ENCODE measurements around the gene RUNX2. TPM values are rescaled to one million over a fixed set of nuclear protein-coding genes. Genes with fewer than 3 reads are reported as not detected.

Gene RUNX2
- 8.6 and 9.2 TPM in 2 replicates for total RNA-seq

DNA sequence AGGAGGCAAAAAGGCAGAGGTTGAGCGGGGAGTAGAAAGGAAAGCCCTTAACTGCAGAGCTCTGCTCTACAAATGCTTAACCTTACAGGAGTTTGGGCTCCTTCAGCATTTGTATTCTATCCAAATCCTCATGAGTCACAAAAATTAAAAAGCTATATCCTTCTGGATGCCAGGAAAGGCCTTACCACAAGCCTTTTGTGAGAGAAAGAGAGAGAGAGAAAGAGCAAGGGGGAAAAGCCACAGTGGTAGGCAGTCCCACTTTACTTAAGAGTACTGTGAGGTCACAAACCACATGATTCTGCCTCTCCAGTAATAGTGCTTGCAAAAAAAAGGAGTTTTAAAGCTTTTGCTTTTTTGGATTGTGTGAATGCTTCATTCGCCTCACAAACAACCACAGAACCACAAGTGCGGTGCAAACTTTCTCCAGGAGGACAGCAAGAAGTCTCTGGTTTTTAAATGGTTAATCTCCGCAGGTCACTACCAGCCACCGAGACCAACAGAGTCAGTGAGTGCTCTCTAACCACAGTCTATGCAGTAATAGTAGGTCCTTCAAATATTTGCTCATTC is at the start of gene RUNX2:
Gene RUNX2 (plus strand): TSS at position 375 of the 567 bp plus-strand sequence. CDS start 397 bp downstream, outside the sequence.

DNA sequence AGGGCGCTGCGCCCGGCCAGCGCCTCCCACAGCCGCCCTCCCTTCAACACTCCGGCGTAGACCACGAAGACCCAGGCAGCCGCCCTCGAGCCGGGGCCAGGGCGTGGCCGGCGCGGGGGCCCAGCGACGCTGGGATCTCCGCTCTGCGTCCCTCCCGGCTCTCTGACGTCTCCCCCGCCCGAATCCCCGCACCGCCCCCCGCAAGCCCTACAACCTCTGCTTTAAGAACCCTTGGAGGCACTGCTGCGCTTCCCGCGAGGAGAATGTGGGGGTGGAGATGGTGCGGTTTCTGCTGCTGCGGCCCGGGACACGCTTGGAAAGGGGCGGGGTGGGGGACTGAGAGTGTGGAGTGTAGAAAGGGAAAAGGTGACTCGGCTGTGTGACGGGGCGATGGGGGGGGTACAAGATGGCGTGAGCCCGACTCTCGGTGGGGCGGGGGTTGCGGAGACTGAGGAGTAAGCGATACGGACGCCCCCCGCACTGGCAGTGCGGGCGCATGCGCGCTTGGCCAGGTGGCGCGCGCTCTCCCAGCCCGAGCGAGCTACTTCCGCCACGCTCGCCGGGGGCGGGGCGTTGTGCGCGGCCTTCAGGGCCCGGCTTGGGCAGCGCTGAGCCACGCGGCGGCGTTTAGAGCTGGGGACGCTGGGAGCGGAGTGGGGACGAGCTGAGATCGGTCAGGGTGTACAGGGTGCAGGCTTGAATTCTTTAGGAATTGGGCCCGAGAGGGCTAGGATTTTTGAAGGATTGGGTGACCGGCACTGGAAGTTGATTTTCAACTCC is 49.6 kb downstream of the RUNX2 start, which contains the start of gene SUPT3H:
Gene SUPT3H (minus strand): TSS at position 381 of the 780 bp plus-strand sequence.

Other genes with a start within 250 kb of the RUNX2 start
- gene SUPT3H, start 49.6 kb downstream of the RUNX2 start, total RNA-seq, result 4.0 and 5.6 TPM in 2 replicates

Measured in bronchus fibroblast of lung (primary cell).